SKM-1 (cell line): ENCODE results near the gene NGF.

Experiments
- DNase-seq: peaks from one replicate; lab custom pipeline; 2025; ENCODE audit not compliant: unreplicated experiment; lab: John Stamatoyannopoulos, UW

NGF gene

DNA sequence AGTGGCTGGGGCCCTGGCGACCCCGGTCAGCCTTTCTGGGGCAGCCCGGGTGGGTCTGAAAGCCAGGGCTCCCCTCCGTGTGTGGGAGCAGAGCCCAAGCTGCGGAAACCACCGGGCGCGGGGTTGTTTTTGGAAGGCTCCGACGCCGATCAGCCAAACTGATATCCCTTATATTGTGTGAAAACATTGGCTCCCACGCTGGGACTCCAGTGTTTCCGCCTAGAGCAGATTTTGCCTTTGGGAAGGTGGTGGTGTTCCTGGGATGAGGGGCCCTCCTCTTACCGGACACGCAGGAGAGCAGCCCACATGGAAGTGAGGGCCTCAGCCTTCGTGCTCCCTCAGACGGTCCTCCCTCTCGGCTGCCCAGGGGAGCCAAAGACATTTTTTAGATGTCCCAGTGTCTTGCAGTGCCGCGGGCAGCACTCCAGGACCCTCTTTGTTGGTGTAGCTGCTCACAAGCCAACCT lies 54.3 kb downstream of the NGF start:
- DNase-seq = no peak

DNA sequence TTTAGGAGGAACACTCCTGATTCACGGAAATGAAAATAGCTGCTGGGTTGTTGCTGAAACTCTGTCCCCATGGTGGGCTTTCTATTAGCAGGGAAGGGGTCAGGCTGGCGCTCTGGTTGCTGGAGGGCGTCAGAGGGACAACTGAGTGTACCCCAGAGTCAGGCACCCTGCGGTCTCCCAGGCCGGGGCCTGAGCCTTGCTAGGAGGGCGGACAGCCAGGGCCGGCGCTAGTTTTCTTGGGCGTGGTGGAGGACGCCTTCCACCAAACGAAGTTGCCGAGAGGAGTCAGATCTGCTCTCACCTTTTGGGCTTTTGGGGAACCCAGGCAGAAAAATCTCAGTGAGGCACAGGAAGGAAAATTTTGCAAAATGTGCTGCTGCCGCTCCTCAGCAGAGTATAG lies 54.8 kb downstream of the NGF start:
- no peak for DNase-seq

DNA sequence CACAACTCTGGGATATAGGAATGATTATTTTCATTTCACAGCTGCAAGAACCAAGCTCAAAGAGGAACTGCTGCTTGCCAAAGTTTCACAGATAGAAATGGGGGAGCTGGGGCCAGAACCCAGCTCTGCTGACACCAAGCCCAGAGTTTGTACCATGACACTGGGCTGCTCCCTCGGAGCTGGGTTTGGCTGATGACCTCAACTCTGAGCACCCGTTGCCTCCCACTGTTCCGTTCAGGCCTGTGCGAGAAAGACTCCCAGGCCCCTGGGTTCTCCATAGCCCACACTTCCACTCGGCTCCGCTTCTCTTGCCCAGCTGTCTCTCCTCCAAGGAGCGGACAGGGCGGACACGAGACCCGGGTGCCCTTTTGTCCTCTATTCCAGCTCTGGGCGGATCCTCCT lies 55.2 kb downstream of the NGF start:
- DNase-seq = peak; percentile 59

DNA sequence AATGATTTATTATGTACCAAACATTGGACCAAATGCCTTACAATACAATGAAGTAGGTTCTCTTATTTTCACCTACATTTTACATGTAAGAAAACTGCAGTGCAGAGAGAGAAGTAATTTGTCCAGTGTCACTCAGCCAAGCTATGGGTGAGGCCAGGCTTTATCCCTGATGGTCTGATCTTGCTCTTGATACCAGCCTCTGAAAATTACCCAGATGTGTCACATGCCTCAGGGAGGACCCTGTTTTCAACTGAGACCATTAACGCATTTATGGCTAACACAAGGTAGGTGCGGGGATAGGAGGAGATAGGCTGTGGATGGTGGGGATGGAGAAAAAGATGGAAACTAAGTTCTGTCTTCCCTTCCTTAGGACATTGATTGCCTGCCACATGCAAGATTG lies 56.9 kb downstream of the NGF start:
- no peak for DNase-seq

DNA sequence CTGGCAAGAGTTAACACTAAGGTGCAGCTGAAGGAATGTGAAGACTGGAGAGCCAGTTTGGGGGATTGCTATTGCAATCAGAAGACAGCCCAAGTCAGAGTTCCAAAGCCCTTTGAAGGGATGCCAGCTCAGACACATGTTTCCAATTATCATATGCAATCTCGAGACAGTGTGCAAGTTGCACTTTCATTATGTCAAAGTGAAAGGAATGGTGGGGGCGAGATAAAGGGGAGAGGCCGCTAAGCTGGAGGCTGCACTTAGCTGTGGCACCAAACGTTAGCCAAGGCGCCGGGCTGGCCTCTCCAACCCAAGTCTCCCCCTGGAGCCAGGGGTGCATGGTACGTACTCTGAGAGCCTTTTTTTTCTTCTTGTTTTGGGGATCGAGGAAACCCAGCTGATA lies 58.0 kb downstream of the NGF start:
- DNase-seq = no peak

DNA sequence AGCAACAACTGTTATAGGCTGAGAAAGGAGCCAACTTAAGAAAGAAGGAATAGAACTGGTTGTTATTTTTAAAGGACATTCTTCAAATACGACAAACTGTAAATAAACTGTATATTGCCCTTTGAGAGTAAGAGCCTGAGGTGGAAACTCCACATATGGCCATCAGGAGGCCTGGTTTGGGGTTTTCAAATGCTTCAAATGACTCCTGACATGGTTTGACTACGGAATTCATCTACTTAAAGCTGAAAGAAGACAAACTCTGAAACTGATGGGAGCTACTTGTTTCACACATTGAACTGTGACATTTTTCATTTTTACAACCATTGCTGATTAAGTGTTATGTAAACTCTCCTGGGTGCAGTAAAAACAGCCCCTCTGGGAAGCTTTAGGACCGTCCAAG lies 59.8 kb downstream of the NGF start:
- no peak for DNase-seq

DNA sequence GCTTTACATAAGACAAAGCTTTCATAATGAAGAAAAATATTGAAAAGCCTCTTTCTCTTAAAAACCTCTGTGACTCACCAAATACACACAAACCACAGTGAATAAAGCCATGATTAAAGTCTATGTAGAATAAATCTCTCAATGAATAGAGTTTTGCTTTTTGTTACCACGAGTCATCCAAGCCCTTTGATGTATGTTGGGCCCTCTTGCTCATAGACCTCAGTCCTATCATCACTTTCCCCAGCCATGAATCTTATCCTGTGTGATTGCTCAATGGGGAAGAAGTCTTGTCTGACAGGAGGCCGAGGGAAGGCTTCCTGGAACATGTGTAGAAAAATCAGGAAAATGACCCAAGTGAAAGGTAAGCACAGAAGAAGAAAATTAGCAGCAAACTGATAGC lies 60.8 kb downstream of the NGF start:
- no peak for DNase-seq

DNA sequence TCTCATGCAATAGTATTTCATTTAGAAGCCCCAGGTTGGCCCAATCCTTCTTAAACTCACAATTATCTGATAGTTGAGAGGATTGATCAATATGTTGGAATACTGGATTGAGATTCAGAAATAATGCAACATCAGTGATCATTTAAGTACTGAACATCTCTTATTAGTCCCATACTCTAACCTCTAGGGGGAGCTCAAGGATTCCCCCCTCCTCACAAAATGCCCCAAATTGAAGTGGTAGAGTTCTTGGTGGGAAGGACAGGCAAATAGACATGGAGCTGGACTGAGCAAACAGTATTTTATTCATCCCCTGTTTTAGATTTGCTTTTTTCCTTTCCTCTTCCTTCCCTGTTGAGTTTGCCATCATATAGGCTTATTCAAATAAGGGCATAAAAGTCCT lies 62.8 kb downstream of the NGF start:
- peak; percentile 9 for DNase-seq

DNA sequence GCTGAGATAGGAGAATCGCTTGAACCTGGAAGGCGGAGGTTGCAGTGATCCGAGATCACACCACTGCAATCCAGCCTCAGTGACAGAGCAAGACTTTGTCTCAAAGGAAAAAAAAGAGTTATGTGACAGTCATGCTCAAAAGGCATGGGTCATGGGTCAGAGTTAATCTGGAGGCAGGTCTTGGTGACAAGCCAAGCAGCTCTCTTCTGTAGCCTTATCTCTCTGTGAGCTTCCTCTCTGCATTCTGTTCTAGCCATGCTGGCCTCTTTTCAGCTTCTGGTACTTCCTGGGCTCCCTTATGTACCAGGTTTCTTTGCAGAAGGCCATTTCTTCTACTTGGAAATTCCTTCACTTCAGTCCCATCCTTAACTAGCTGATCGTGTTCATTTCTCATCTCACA lies 63.6 kb downstream of the NGF start:
- no peak for DNase-seq

DNA sequence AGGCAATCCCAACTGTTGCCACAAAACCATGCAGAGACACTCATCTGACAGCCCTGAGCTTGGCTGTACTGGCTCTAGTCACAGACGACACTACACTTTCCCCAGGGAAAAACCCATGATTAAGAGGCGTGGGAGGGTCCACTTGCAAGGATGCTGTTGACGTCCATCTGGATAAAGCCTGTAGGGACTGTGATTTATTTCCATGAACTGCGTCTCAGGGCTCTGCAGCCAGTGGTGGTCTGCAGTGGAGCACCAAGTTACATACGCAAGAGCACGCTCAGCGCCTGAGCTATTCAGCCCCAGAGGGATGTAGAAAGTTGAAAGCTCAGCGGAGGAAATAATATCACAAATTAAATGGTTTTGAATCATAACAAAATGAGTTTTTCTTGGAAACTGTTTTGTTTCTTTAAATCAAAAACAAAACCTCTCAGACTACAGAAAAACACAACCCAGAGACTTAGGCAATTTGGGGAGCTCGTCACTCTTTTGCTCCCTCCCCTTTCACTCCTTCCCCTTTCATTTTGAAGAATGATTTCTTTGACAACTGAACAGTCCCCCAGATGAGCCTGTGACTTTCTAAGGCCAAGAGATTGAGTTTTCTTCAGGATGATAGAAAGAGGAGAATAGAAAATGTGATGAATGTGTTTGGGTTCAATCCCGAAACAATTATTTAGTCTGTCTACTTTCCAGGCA lies 71.2 kb downstream of the NGF start:
- no peak for DNase-seq

DNA sequence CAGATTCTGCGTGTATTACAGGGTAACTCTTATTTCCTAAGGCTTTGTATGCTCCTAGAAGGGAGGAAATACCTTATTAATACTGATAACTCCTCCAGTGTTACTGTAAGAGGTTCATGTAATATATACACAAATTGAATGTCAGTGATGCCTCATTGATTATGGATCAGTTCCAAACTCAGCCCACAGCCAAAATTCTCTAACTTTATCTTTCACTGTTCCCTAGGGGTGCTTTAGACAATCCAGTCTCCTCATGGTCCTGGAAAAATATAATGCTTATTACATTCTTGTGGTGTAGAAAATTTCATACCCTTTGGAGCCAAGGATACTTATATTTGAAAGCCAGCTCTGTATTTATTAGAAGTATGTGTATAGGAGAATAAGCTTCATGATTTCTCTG lies 73.0 kb downstream of the NGF start:
- no peak for DNase-seq

DNA sequence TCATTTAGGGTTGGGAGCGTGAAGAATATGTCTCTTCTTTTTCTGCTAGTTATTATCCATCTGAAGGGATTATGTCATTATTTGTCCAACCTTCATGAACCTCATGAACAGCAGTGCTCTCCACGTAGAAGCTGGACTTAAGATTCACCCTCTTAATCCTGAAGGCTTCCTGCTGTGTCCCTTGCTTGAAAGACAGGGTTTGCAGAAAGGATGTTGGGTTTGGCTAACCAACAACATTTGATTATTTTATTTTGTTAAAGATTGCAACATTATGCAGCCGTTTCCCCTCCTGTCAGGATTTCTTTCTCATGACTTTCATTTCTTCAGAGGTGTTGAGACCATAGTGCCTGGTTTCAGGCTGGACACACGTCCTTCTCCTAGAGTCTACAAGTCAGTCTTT lies 75.2 kb downstream of the NGF start:
- no peak for DNase-seq

DNA sequence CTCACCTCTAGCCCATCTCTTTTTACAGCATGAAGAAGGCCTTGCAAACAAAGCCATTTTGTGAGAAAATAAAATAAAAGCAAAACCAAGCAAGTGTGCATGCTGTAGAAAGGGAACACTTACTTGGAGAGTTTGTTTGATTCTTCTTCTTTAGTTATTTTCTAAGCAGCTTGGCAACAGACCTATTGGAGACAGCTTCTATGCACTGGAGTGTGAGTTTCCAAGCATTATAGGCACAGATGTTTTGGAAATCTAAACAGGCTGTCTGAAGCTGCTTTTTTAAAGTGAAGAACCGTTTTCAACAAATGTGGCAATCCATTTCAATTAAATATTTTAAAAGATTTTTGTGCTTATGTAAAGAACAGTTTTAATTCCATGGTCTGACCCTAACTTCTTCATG lies 76.6 kb downstream of the NGF start:
- DNase-seq = no peak

DNA sequence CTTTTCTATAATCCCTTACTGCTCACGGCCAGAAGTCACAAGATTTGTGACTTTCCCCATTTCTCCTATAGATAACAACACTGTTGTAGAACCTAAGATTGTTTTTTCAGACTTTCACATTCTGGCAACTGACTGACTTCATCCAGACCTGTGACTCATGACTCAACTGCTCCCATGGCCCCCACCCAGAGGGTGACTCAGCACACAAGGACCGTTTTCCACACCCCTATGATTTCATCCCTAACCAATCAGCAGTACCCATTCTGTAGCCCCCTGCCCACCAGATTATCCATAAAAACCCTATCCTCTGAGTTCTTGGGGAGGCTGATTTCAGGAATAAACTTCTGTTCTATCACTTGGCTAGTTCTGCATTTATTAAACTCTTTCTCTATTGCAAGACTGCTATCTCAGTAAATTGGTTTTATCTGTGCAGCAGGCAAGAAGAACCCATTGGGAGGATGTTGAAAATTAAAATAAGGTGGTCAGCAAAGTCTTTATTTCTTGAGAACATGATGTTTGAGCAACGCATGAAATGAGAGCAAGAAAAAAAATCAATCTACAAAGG lies 79.7 kb downstream of the NGF start:
- no peak for DNase-seq

DNA sequence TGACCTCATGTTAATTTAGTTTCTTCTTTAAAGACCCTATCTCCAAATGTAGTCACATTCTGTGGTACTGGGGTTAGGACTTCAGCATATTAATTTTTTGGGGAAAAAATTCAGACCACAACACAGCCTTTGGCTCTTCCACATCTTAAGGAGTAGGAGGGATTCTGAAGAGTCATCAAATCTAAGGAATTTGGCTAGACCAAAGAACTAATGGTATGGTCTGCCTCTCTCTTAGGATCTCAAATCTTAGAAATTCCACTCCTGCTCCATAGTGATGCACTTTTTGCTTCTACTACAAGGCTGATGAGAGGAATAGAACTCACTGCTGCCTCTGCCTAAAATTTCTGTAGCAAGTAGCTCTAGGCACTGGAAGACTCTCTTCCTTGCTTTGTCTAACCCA lies 80.5 kb downstream of the NGF start:
- no peak for DNase-seq

DNA sequence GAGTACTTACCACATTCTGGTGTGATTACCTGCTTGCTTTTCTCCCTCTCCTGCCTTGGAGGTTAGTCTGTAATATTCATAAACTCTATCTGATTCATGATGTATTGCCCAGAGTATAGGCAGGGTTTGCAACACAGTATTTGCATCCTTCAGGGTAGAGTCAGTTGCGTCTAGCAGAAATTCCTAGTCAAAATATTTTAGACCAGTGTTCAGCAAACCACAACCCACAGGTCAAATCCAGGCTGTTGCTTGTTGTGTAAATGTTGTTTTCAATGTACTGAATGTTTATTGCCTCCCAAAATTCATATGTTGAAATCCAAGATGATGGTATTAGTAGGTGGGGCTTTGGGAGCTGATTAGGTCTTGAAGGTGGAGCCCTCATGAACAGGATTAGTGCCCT lies 82.9 kb downstream of the NGF start:
- no peak for DNase-seq

DNA sequence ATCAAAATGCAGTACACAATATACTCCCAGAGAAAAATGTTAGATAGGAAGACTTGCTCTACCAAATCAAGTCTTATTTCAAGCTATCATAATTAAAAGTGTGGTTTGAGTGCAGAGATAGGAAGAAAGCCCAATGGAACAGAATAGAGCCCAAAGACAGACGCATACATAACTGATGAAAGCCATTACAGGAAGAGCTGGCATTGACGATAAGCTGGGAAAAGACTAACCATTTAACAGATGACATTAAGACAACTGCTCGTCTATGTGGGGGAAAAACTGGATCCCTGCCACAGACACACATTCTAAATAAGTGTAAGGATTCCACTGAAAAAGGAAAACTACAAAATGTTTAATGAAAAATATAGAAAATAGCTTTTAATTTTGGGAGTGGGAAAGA lies 85.5 kb downstream of the NGF start:
- no peak for DNase-seq

DNA sequence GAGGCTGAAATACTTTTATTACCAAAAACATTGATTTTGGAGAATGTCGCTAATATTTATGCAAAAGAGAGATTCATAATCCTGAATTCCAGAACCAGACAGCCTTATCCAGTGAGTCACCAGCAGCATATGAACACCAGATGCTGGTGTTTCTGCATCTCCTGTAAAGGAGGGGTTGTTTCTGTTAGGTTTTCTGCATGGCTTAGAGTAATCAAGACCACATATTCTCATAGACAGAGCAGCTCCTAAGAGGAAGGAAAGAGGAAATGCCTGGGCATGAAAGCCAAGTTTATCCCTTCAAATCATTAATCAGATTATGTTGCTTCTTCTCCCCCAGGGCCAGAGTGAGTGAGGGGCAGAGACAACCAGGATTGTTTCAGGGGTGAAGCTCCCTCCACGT lies 86.2 kb downstream of the NGF start:
- no peak for DNase-seq

DNA sequence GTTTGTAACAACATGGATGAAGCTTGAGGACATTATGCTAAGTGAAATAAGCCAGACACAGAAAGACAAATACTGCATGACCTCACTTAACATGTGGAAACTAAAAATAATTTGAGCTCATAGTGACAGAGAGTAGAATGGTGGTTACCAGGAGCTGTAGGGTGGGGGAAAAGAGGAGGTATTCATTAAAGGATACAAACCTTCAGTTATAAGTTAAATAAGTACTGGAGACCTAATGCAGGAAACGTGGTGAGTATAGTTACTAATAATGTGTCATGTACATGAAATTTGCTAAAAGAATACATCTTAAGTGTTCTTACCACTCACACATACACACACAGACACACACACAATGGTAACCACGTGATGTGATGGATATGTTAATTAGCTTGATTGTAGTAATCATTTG lies 86.7 kb downstream of the NGF start:
- DNase-seq = no peak

DNA sequence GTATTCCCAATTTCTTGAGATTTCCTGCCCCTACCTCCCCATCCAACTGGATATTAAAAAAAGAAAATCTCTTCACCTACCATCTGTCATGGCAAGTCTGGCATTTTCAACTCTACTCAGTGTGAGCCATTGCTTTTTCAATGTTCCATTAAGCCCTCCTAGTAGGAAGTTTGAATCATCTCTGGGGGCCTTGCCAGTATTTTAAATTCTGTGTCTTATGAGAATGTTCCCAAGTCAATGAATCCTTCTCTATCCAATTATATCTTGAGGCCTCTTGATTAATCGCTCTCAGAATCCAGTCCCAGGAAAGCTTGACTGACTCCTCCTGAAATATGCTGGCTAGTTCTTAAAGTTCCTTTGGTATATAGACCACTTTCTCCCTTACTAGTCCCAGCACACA lies 91.5 kb downstream of the NGF start:
- no peak for DNase-seq

DNA sequence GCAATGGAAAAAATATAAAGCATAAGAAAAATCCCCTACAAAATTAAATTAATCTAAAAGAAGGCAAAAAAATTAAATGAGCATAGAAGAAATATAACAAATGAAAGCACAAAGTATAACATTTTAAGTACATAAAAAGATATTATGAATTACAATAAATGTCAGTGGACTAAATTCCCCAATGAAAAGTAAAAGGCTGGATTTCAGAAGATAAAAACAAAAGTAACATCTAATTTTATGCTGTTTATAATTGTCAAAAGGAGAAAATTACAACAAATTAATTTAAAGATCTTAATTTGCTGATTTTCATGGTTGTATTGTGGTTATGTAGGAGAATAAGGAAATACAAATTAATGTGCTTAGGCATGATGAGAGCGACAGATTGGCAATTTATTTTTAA lies 92.8 kb downstream of the NGF start:
- no peak for DNase-seq

DNA sequence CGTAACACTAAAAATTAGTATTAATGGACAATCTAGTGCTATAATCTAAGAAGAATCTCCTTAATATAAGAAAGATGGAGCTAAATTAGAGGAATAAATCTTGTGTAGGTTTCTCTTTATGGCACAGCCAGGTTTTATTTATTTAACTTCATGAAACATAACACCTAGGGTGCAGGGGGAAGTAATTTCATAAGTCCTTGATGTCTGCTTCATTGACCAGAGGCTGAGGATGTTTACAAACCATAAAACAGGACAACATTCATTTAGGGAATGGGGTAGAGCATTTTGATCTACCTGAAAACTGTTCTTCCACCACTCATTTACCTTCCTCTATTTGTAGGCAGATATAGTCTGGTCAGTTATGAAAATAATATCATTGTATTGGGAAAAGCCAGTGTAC lies 95.5 kb downstream of the NGF start:
- DNase-seq = no peak

DNA sequence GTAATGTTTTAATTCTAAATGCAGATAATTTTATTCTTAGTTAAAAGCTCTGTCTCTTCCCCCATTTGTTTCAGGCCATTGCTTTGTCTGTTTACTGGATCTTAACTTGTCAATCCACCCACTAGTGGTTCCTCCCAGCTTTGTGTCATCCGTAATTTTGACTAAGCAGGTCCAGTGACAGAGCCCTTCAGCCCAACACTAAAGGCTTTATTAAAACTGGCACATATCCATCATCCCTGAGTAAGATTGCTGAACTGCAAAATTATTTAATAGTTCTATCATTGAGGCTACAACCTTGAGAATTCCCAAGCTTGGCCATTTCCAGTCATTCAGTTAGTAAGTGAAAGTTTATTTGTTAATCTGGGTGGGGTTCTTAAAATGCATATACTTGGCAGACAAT lies 96.7 kb downstream of the NGF start:
- DNase-seq = no peak
